Osteocyte (in vitro differentiated cells): Measurements from ENCODE around the gene FRMD8. TPM values are rescaled to one million over a fixed set of nuclear protein-coding genes. Genes with fewer than 3 reads are reported as not detected.
A peak's percentile ranks its signal among the peaks of the same experiment; 100 is the strongest.

ENCODE experiments used
- DNase-seq: peaks from one replicate; pipeline ENCODE4 v3.0.0; 2021; ENCODE audit warnings: mixed read lengths; ENCODE audit not compliant: unreplicated experiment; ENCODE audit errors: extremely low spot score
- H3K27ac Mint-ChIP-seq: one replicate; pipeline ENCODE4 v1.8.0; 2021; ENCODE audit warnings: mild to moderate bottlenecking, mixed read lengths; ENCODE audit not compliant: unreplicated experiment
- H3K27me3 Mint-ChIP-seq: one replicate; pipeline ENCODE4 v1.8.0; 2021; ENCODE audit warnings: mixed read lengths; ENCODE audit not compliant: unreplicated experiment
- H3K36me3 Mint-ChIP-seq: one replicate; pipeline ENCODE4 v1.8.0; 2021; ENCODE audit warnings: mixed read lengths; ENCODE audit not compliant: unreplicated experiment
- H3K4me1 Mint-ChIP-seq: one replicate; pipeline ENCODE4 v1.8.0; 2021; ENCODE audit warnings: mixed read lengths; ENCODE audit not compliant: unreplicated experiment
- H3K4me3 Mint-ChIP-seq: one replicate; pipeline ENCODE4 v1.8.0; 2021; ENCODE audit warnings: mild to moderate bottlenecking, moderate library complexity, mixed read lengths; ENCODE audit not compliant: unreplicated experiment
- H3K9me3 Mint-ChIP-seq: one replicate; pipeline ENCODE4 v1.8.0; 2021; ENCODE audit warnings: mixed read lengths; ENCODE audit not compliant: unreplicated experiment
- CTCF ChIP-seq: fragments of 200-600 bp; sonication (generic); IDR thresholded peaks from 2 replicates; pipeline ENCODE4 v1.5.0; 2021; ENCODE audit warnings: antibody characterized with exemption, mild to moderate bottlenecking, moderate library complexity
- total RNA-seq: library from RNA; stranded (reverse); gene quantifications from 2 replicates; pipeline ENCODE4 v1.2.1, GENCODE V29; 2021

The FRMD8 gene
- total RNA-seq, 1 donor from 2014 or later: 62.8 TPM

GRCh38 chr11:65452806-65453490, 66.5 kb downstream of the FRMD8 start:
- H3K27me3 Mint-ChIP-seq: no peaks in the 10 kb centered on the region
- H3K36me3 Mint-ChIP-seq: peaks cover 2% of the 10 kb centered on the region
- peak overlapping the region; percentile 35 for H3K4me3 Mint-ChIP-seq
- H3K27ac Mint-ChIP-seq: peak overlapping the region; percentile 96
- no peaks in the 10 kb centered on the region for H3K9me3 Mint-ChIP-seq
- H3K4me1 Mint-ChIP-seq: peaks cover 39% of the 10 kb centered on the region
- no peak for DNase-seq
- no peak for TF ChIP-seq CTCF

GRCh38 chr11:65454311-65454695, 67.9 kb downstream of the FRMD8 start:
- Mint-ChIP-seq H3K27ac (peak overlapping the region; percentile 96), H3K27me3 (no peaks in the 10 kb centered on the region), H3K4me3 (no peak overlapping the region), H3K36me3 (peaks cover 2% of the 10 kb centered on the region), H3K4me1 (peaks cover 37% of the 10 kb centered on the region), H3K9me3 (no peaks in the 10 kb centered on the region)
- no peak for TF ChIP-seq CTCF
- no peak for DNase-seq

- Mint-ChIP-seq H3K4me1 (peaks cover 37% of the 10 kb centered on the region), H3K36me3 (peaks cover 2% of the 10 kb centered on the region), H3K9me3 (no peaks in the 10 kb centered on the region), H3K4me3 (peak overlapping the region; percentile 48), H3K27ac (peak overlapping the region; percentile 96), H3K27me3 (no peaks in the 10 kb centered on the region)
- DNase-seq: no peak
- TF ChIP-seq CTCF: no peak
Measured at GRCh38 chr11:65454696-65455456, 68.4 kb downstream of the FRMD8 start.

GRCh38 chr11:65456418-65456817, 70.0 kb downstream of the FRMD8 start:
- no peak for TF ChIP-seq CTCF
- peaks cover 2% of the 10 kb centered on the region for H3K36me3 Mint-ChIP-seq
- peaks cover 37% of the 10 kb centered on the region for H3K4me1 Mint-ChIP-seq
- no peak overlapping the region for H3K4me3 Mint-ChIP-seq
- H3K27ac Mint-ChIP-seq: peak overlapping the region; percentile 5
- H3K27me3 Mint-ChIP-seq: no peaks in the 10 kb centered on the region
- no peak for DNase-seq
- H3K9me3 Mint-ChIP-seq: no peaks in the 10 kb centered on the region

GRCh38 chr11:65459552-65459951, 73.1 kb downstream of the FRMD8 start:
- H3K4me3 Mint-ChIP-seq: no peak overlapping the region
- peaks cover 13% of the 10 kb centered on the region for H3K4me1 Mint-ChIP-seq
- TF ChIP-seq CTCF: no peak
- no peaks in the 10 kb centered on the region for H3K27me3 Mint-ChIP-seq
- H3K36me3 Mint-ChIP-seq: peaks cover 2% of the 10 kb centered on the region
- H3K9me3 Mint-ChIP-seq: no peaks in the 10 kb centered on the region
- H3K27ac Mint-ChIP-seq: no peak overlapping the region
- no peak for DNase-seq
